DND-41 (cell line): ENCODE data around the gene COMP.
A peak's percentile ranks its signal among the peaks of the same experiment; 100 is the strongest.

Experiments used
- ATAC-seq: fragments of 200-7000 bp; cut with Tn5 transposase; 3 replicates; pipeline ENCODE4 v1.9.1; 2021; ENCODE audit warnings: low read depth; ENCODE audit not compliant: insufficient read depth
- DNase-seq: peaks from one replicate; pipeline ENCODE4 v3.0.0-alpha.2; 2020
- H2AFZ ChIP-seq: 2 replicates; pipeline ENCODE4 v1.6.0; 2012; ENCODE audit warnings: low read depth, low read length
- H3K27ac ChIP-seq: 2 replicates; pipeline ENCODE4 v1.5.1; 2012; ENCODE audit warnings: low read length, inconsistent platforms
- H3K27me3 ChIP-seq: fragments of 200-600 bp; sonication (generic); 2 replicates; pipeline ENCODE4 v1.6.0; 2012; ENCODE audit warnings: low read length, mild to moderate bottlenecking, inconsistent platforms; ENCODE audit not compliant: insufficient read depth, poor library complexity
- H3K36me3 ChIP-seq: 2 replicates; pipeline ENCODE4 v1.5.1; 2012; ENCODE audit warnings: low read length, inconsistent platforms; ENCODE audit not compliant: insufficient read depth
- H3K4me1 ChIP-seq: 2 replicates; pipeline ENCODE4 v1.5.1; 2012; ENCODE audit warnings: mild to moderate bottlenecking, low read length; ENCODE audit not compliant: insufficient read depth
- H3K4me2 ChIP-seq: 2 replicates; pipeline ENCODE4 v1.6.0; 2012; ENCODE audit warnings: mild to moderate bottlenecking, moderate library complexity, low read length, inconsistent platforms; ENCODE audit not compliant: insufficient read depth
- H3K4me3 ChIP-seq, 2 experiments: fragments of 200-600 bp in 1 of 2; shearing (Covaris generic) in 1 of 2; 2 replicates each; pipeline ENCODE4 v1.5.1; 2012 to 2016; ENCODE audit warnings: inconsistent platforms in 2 of 2, low read length in 2 of 2, mild to moderate bottlenecking in 2 of 2, low read depth in 1 of 2, moderate library complexity in 1 of 2
- H3K79me2 ChIP-seq: 2 replicates; pipeline ENCODE4 v1.6.0; 2012; ENCODE audit warnings: low read length, inconsistent platforms; ENCODE audit not compliant: insufficient read depth
- H3K9ac ChIP-seq: 2 replicates; pipeline ENCODE4 v1.6.0; 2012; ENCODE audit warnings: low read depth, mild to moderate bottlenecking, inconsistent platforms, low read length, moderate library complexity
- H3K9me3 ChIP-seq: 2 replicates; pipeline ENCODE4 v1.5.1; 2012; ENCODE audit warnings: low read length, moderate library complexity, mild to moderate bottlenecking, inconsistent platforms; ENCODE audit not compliant: insufficient read depth, severe bottlenecking
- H4K20me1 ChIP-seq: 2 replicates; pipeline ENCODE4 v1.6.0; 2012; ENCODE audit warnings: low read length; ENCODE audit not compliant: insufficient read depth
- EZH2 ChIP-seq: IDR thresholded peaks from 3 replicates; pipeline ENCODE4 v1.6.1; 2012; ENCODE audit warnings: borderline replicate concordance, low read depth, mild to moderate bottlenecking, moderate library complexity, low read length, inconsistent platforms; ENCODE audit not compliant: severe bottlenecking
- TF ChIP-seq, protein P1 (sequence below): IDR thresholded peaks from 2 replicates; pipeline ENCODE4 v1.5.1; 2012; ENCODE audit warnings: borderline replicate concordance, low read length, moderate library complexity, mild to moderate bottlenecking; ENCODE audit not compliant: poor library complexity, severe bottlenecking; ENCODE audit errors: extremely low read depth

The COMP gene

DNA sequence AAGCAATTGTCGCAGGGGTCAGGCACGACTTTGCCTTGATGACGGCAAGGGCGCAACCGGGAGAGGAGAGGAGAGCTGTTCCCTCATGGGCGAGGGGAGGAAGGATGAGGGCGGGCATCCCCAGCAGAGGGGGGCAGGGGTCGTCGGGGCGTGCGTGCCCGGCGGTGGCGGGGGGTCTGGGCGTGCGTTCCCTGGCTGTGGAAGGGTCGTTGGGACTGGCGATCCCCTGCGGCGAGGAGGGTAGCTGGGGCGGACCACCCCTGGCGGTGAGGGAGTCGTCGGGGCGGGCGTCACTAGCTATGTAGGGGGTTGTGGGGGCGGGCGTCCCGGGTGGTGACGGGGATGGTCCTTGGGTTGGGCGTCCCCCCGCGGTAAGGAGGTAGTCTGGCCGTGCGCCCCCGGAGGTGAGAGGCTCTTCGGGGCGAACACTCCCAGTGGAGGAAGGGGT, 1.7 kb downstream of the COMP start:
- H4K20me1 ChIP-seq: 0 out of 2 replicates have a peak, but pooled peaks cover 4% of the 10 kb centered on the region
- H3K4me1 ChIP-seq: no peaks in the 10 kb centered on the region
- DNase-seq (no peak), ATAC-seq (no peak)
- no peaks in the 10 kb centered on the region for H3K9me3 ChIP-seq
- no peak overlapping the region for H3K9ac ChIP-seq
- no peak overlapping the region for H3K27ac ChIP-seq
- no peaks in the 10 kb centered on the region for H3K27me3 ChIP-seq
- no peak overlapping the region for H3K4me2 ChIP-seq
- no peak overlapping the region for H2AFZ ChIP-seq
- no peak overlapping the region for H3K4me3 ChIP-seq
- no peaks in the 10 kb centered on the region for H3K36me3 ChIP-seq
- H3K79me2 ChIP-seq: no peaks in the 10 kb centered on the region
- TF ChIP-seq, protein P1, sequence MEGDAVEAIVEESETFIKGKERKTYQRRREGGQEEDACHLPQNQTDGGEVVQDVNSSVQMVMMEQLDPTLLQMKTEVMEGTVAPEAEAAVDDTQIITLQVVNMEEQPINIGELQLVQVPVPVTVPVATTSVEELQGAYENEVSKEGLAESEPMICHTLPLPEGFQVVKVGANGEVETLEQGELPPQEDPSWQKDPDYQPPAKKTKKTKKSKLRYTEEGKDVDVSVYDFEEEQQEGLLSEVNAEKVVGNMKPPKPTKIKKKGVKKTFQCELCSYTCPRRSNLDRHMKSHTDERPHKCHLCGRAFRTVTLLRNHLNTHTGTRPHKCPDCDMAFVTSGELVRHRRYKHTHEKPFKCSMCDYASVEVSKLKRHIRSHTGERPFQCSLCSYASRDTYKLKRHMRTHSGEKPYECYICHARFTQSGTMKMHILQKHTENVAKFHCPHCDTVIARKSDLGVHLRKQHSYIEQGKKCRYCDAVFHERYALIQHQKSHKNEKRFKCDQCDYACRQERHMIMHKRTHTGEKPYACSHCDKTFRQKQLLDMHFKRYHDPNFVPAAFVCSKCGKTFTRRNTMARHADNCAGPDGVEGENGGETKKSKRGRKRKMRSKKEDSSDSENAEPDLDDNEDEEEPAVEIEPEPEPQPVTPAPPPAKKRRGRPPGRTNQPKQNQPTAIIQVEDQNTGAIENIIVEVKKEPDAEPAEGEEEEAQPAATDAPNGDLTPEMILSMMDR: no peak
- TF ChIP-seq EZH2: no peak

DNA sequence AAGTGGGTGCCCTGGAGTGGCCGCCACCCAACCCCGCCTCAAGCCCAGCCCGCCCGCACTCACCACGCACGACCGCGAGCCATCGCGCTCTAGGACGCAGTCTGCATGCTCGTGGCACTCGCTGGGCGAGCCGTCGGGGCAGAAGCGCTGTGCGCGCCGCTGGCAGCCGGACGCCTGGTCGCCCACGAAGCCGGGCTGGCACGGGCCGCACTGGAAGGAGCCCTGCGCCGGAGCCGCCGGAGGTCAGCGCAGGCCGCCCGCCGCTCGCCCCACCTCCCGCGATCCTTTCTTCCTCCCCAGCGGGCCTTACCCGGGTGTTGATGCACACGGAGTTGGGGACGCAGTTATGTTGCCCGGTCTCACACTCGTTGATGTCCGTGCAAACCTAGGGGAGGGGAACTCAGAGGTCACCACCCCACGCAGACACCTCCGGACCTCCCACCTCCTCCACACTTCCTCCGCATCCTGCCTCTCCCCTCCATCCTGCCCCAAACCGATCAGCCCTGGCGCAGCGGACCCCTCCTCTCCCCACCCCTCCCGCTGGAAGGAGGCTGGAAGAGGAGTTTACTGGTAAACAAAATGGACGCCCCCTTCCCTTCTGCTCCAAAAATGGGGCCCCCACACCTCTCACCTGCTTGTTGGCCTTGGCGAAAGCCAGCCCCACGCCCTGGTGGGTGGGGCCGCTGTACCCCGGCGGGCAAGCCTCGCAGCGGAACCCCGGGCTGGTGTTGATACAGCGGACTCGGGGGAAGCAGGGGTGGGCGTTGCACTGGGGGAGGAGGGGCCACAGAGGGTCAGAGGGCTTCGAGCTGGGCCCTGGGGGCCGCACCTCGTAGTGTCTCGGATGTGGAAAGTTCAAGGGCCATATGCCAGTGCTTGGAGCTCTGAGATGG, 2.3 kb downstream of the COMP start:
- Histone ChIP-seq H4K20me1 (0 out of 2 replicates have a peak, but pooled peaks cover 4% of the 10 kb centered on the region), H3K27me3 (no peaks in the 10 kb centered on the region), H2AFZ (no peak overlapping the region), H3K4me2 (no peak overlapping the region), H3K9me3 (no peaks in the 10 kb centered on the region), H3K36me3 (no peaks in the 10 kb centered on the region), H3K4me1 (no peaks in the 10 kb centered on the region), H3K79me2 (no peaks in the 10 kb centered on the region), H3K9ac (no peak overlapping the region), H3K4me3 (no peak overlapping the region), H3K27ac (no peak overlapping the region)
- ATAC-seq: no peak
- DNase-seq: no peak
- TF ChIP-seq EZH2: no peak
- TF ChIP-seq, protein P1: no peak

GRCh38 chr19:18785179-18786124, 5.7 kb downstream of the COMP start:
- TF ChIP-seq EZH2: no peak
- TF ChIP-seq, protein P1: no peak
- 0 out of 2 replicates have a peak, but pooled peaks cover 4% of the 10 kb centered on the region for H4K20me1 ChIP-seq
- no peak overlapping the region for H3K27ac ChIP-seq
- no peak overlapping the region for H3K9ac ChIP-seq
- no peak overlapping the region for H2AFZ ChIP-seq
- no peaks in the 10 kb centered on the region for H3K9me3 ChIP-seq
- no peaks in the 10 kb centered on the region for H3K36me3 ChIP-seq
- no peak overlapping the region for H3K4me2 ChIP-seq
- no peak overlapping the region for H3K4me3 ChIP-seq
- DNase-seq: peak; percentile 70
- ATAC-seq: peak; percentile 74
- no peaks in the 10 kb centered on the region for H3K27me3 ChIP-seq
- no peaks in the 10 kb centered on the region for H3K79me2 ChIP-seq
- H3K4me1 ChIP-seq: no peaks in the 10 kb centered on the region
